Activated naive CD4-positive, alpha-beta T cell (primary cell): ENCODE results near the gene FRZB.

Experiments
- DNase-seq, 4 experiments: peaks; one replicate each; lab custom pipeline; 2025; lab: John Stamatoyannopoulos, UW

FRZB gene

GRCh38 chr2:182798736-182799135 is 67.7 kb downstream of the FRZB start:
- no peak for DNase-seq

- no peak for DNase-seq
These were observed 74.0 kb downstream of the FRZB start for GRCh38 chr2:182792441-182792840.

DNA sequence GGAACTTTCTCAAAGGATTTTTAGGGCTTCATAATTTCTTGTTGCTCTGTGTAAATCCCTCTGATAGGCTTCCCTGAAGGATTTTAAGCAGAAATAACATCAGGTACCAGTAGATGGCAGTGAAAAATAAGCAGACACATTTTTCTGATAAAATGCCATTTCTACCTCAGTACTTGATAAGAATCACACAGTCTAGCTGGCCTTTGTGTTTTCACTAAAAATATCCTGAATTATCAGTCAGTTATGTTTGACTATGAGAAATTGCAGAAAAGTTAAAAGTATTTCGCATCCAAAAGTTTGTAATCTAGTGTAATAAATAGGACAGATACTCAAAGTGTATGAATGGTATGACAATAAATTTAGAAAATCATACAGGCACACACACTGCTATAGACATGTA is 81.7 kb downstream of the FRZB start:
- DNase-seq: no peak

DNA sequence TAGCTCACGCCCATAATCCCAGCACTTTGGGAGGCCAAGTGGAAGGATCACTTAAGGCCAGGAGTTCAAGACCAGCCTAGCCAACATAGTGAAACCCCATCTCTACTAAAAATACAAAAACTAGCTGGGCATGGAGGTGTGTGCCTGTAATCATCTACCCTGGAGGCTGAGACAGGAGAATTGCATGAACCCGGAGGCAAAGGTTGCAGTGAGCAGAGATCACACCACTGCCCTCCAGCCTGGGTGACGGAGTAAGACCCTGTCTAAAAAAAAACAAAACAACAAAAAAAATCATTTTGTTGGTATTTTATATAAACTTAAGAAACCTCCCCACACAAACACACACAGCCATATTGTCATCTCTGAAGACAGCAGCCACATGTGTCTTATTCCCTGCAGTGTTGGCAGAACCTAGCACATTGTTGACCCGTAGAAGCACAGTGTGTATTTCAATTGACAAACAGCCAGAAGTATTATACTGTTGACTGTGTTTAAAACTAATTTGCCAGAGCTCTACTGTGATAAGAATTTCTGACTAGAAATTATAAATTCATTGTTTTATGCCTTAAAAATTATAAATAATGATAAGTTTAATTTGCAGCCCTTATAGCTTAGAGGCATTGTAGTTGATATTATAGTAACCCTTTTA is 82.3 kb downstream of the FRZB start:
- DNase-seq: no peak
